ENCODE measurements around the gene MMP2.

The MMP2 gene

GRCh38 chr16:55468352-55468990 lies 10.5 kb upstream of the MMP2 start:
- DNase-seq (ENCODE audit: low read depth in 2 of 2, low spot score in 1 of 2) = no peak

- no peak for DNase-seq (ENCODE audit: low read depth in 2 of 2, low spot score in 1 of 2)
These were observed 9.0 kb upstream of the MMP2 start for GRCh38 chr16:55469821-55470532.

GRCh38 chr16:55470533-55471371 lies 8.2 kb upstream of the MMP2 start:
- no peak for DNase-seq (ENCODE audit: low read depth in 2 of 2, low spot score in 1 of 2)

GRCh38 chr16:55471448-55472097 lies 7.4 kb upstream of the MMP2 start:
- DNase-seq (ENCODE audit: low read depth in 2 of 2, low spot score in 1 of 2) = no peak

GRCh38 chr16:55473587-55473986 lies 5.4 kb upstream of the MMP2 start:
- no peak for DNase-seq (ENCODE audit: low read depth in 2 of 2, low spot score in 1 of 2)

GRCh38 chr16:55474821-55475220 lies 4.2 kb upstream of the MMP2 start:
- no peak for DNase-seq (ENCODE audit: low read depth in 2 of 2, low spot score in 1 of 2)

GRCh38 chr16:55475919-55476318 lies 3.1 kb upstream of the MMP2 start:
- no peak for DNase-seq (ENCODE audit: low read depth in 2 of 2, low spot score in 1 of 2)

- DNase-seq (ENCODE audit: low read depth in 2 of 2, low spot score in 1 of 2) = no peak
These were observed 2.1 kb upstream of the MMP2 start for GRCh38 chr16:55476625-55477533.

- no peak for DNase-seq (ENCODE audit: low read depth in 2 of 2, low spot score in 1 of 2)
These were observed 1.3 kb upstream of the MMP2 start for GRCh38 chr16:55477736-55478135.

- DNase-seq (ENCODE audit: low read depth in 2 of 2, low spot score in 1 of 2) = no peak
These were observed 587 bp downstream of the MMP2 start for GRCh38 chr16:55479430-55480140.

- no peak for DNase-seq (ENCODE audit: low read depth in 2 of 2, low spot score in 1 of 2)
These were observed 1.2 kb downstream of the MMP2 start for GRCh38 chr16:55480228-55480655.

GRCh38 chr16:55481023-55481422 lies 2.0 kb downstream of the MMP2 start:
- no peak for DNase-seq (ENCODE audit: low read depth in 2 of 2, low spot score in 1 of 2)

GRCh38 chr16:55482056-55482455 lies 3.1 kb downstream of the MMP2 start:
- no peak for DNase-seq (ENCODE audit: low read depth in 2 of 2, low spot score in 1 of 2)

GRCh38 chr16:55487048-55487803 lies 8.2 kb downstream of the MMP2 start:
- no peak for DNase-seq (ENCODE audit: low read depth in 2 of 2, low spot score in 1 of 2)

- no peak for DNase-seq (ENCODE audit: low read depth in 2 of 2, low spot score in 1 of 2)
These were observed 9.3 kb downstream of the MMP2 start for GRCh38 chr16:55488306-55488705.

GRCh38 chr16:55489119-55489955 lies 10.3 kb downstream of the MMP2 start:
- no peak for DNase-seq (ENCODE audit: low read depth in 2 of 2, low spot score in 1 of 2)

- DNase-seq (ENCODE audit: low read depth in 2 of 2, low spot score in 1 of 2) = no peak
These were observed 10.9 kb downstream of the MMP2 start for GRCh38 chr16:55489956-55490265.

- DNase-seq (ENCODE audit: low read depth in 2 of 2, low spot score in 1 of 2) = no peak
These were observed 11.3 kb downstream of the MMP2 start for GRCh38 chr16:55490301-55490700.

Measured in stimulated activated CD8-positive, alpha-beta memory T cell treated with anti-CD3 and anti-CD28 coated beads, Interleukin-4, amount 100 ng/mL, for 4 hours (primary cell).